CD4-positive, alpha-beta memory T cell (primary cell): ENCODE results near the gene CTSK. TPM values are rescaled to one million over a fixed set of nuclear protein-coding genes. Genes with fewer than 3 reads are reported as not detected.
A peak's percentile ranks its signal among the peaks of the same experiment; 100 is the strongest.

Source experiments
- CTCF ChIA-PET: fragments of 350-600 bp; sonication (Branson Sonifier 250); formaldehyde crosslinking; loops from one replicate; lab custom pipeline; 2021; ENCODE audit warnings: inconsistent platforms; ENCODE audit not compliant: partially characterized antibody; lab: Charles Lee
- POLR2A ChIA-PET: fragments of 350-600 bp; sonication (Branson Sonifier 250); formaldehyde crosslinking; loops from one replicate; lab custom pipeline; 2021; ENCODE audit not compliant: partially characterized antibody; lab: Charles Lee
- DNase-seq, 5 donors: peaks; one replicate each; pipeline versions ENCODE4 v3.0.0 to v3.0.0-alpha.2; 2020 to 2022; ENCODE audit warnings: mixed read lengths in 1 of 5
- H3K27ac ChIP-seq: one replicate; pipeline ENCODE4 v1.7.0; 2013; ENCODE audit warnings: low read depth, low read length
- H3K27me3 ChIP-seq: 2 replicates; pipeline ENCODE4 v1.7.0; 2013; ENCODE audit warnings: mild to moderate bottlenecking, low read length, moderate library complexity; ENCODE audit not compliant: insufficient read depth
- H3K36me3 ChIP-seq: 2 replicates; pipeline ENCODE4 v1.7.0; 2013; ENCODE audit warnings: mild to moderate bottlenecking, low read length, moderate library complexity; ENCODE audit not compliant: insufficient read depth
- H3K4me1 ChIP-seq: 2 replicates; pipeline ENCODE4 v1.7.0; 2013; ENCODE audit warnings: mild to moderate bottlenecking, low read length, moderate library complexity; ENCODE audit not compliant: insufficient read depth
- H3K4me3 ChIP-seq, 2 donors: one replicate each; pipeline ENCODE4 v1.7.0; 2013; ENCODE audit warnings: low read length in 2 of 2, mild to moderate bottlenecking in 1 of 2
- H3K9me3 ChIP-seq, 2 donors: one replicate each; pipeline ENCODE4 v1.7.0; 2013; ENCODE audit warnings: low read length in 2 of 2, control low read depth in 1 of 2; ENCODE audit not compliant: control insufficient read depth in 1 of 2
- H3K27ac Mint-ChIP-seq, 7 donors: one replicate each; pipeline ENCODE4 v1.8.0; 2020 to 2021; ENCODE audit warnings: mixed read lengths in 7 of 7, mild to moderate bottlenecking in 6 of 7, inconsistent platforms in 3 of 7, moderate library complexity in 3 of 7
- H3K27me3 Mint-ChIP-seq, 2 donors: one replicate each; pipeline ENCODE4 v1.8.0; 2020 to 2021; ENCODE audit warnings: mixed read lengths in 2 of 2
- H3K36me3 Mint-ChIP-seq, 2 donors: one replicate each; pipeline ENCODE4 v1.8.0; 2020 to 2021; ENCODE audit warnings: mixed read lengths in 2 of 2, inconsistent platforms in 1 of 2, mild to moderate bottlenecking in 1 of 2
- H3K4me1 Mint-ChIP-seq, 4 donors: one replicate each; pipeline ENCODE4 v1.8.0; 2020 to 2021; ENCODE audit warnings: mixed read lengths in 4 of 4, mild to moderate bottlenecking in 1 of 4
- H3K4me3 Mint-ChIP-seq, 8 donors: one replicate each; pipeline ENCODE4 v1.8.0; 2020 to 2021; ENCODE audit warnings: mixed read lengths in 8 of 8, mild to moderate bottlenecking in 7 of 8, moderate library complexity in 6 of 8, inconsistent platforms in 3 of 8
- H3K9me3 Mint-ChIP-seq, 8 donors: one replicate each; pipeline ENCODE4 v1.8.0; 2020 to 2021; ENCODE audit warnings: mixed read lengths in 8 of 8, mild to moderate bottlenecking in 5 of 8, inconsistent platforms in 3 of 8, moderate library complexity in 1 of 8
- intact Hi-C: fragments of 100-400 bp; cut with micrococcal nuclease; formaldehyde crosslinking; loops from one replicate; pipeline ENCODE4 v1.15.1; 2023
- polyA plus RNA-seq, 2 donors: library from polyadenylated mRNA; unstranded; fragments of 300-500 nt; fragmentation: Illumina TruSeq; gene quantifications; one replicate each; pipeline ENCODE4 v1.2.3, GENCODE V29; 2021
- total RNA-seq, 2 experiments: library from RNA; stranded (reverse); gene quantifications; one replicate each; pipeline ENCODE4 v1.2.3, GENCODE V29; 2021

The CTSK gene
- total and polyA plus RNA-seq, 4 experiments from 2014 or later = 0.56 to 6.6 (median 5.9) TPM; not detected in 1

GRCh38 chr1:150749720-150750311 is 58.2 kb downstream of the CTSK start:
- intact Hi-C loops = no loop called here
- peak overlapping the region in 1 of 7 donors; percentile 85 for H3K27ac Mint-ChIP-seq

GRCh38 chr1:150748878-150749719 is 59.0 kb downstream of the CTSK start:
- CTCF ChIA-PET = interaction anchor here (1.5 kb wide), 1 partner anchor 17 kb away, joined by 3 read pairs; the partner anchor contains the start of gene CTSS
- Mint-ChIP-seq H3K36me3 (peaks cover 27 to 45% of the 10 kb centered on the region in 2 donors), H3K27me3 (no peaks in the 10 kb centered on the region), H3K4me3 (no peak overlapping the region), H3K27ac (peak overlapping the region in 4 of 7 donors; percentile 7 to 85 (median 9)), H3K4me1 (peaks cover 0 to 1% (median under 1%) of the 10 kb centered on the region in 4 donors), H3K9me3 (no peaks in the 10 kb centered on the region)
- Histone ChIP-seq H3K36me3 (peaks cover 58% of the 10 kb centered on the region), H3K9me3 (no peaks in the 10 kb centered on the region), H3K4me1 (no peaks in the 10 kb centered on the region), H3K27me3 (no peaks in the 10 kb centered on the region), H3K4me3 (no peak overlapping the region), H3K27ac (no peak overlapping the region)
- POLR2A ChIA-PET = no interaction called here
- intact Hi-C loops = no loop called here
- DNase-seq = no peak

More at GRCh38 chr1:150749720-150750311, 58.2 kb downstream of the CTSK start:
- ChIA-PET CTCF (no interaction called here), POLR2A (no interaction called here)
- Mint-ChIP-seq H3K36me3 (peaks cover 29 to 51% of the 10 kb centered on the region in 2 donors), H3K4me3 (no peak overlapping the region), H3K9me3 (no peaks in the 10 kb centered on the region), H3K27me3 (no peaks in the 10 kb centered on the region), H3K4me1 (peaks cover 0 to 1% (median under 1%) of the 10 kb centered on the region in 4 donors)
- no peak for DNase-seq
- peaks cover 61% of the 10 kb centered on the region for H3K36me3 ChIP-seq
- H3K4me3 ChIP-seq = no peak overlapping the region
- no peaks in the 10 kb centered on the region for H3K27me3 ChIP-seq
- H3K9me3 ChIP-seq = no peaks in the 10 kb centered on the region
- H3K27ac ChIP-seq = no peak overlapping the region
- no peaks in the 10 kb centered on the region for H3K4me1 ChIP-seq

Other genes starting within 250 kb of the CTSK start
- gene MCL1, start 228.7 kb downstream of the CTSK start, total RNA-seq = 100 to 1,000 TPM; 314 to 331 TPM
- gene MCL1, start 228.7 kb downstream of the CTSK start, polyA plus RNA-seq = 100 to 1,000 TPM; 116 to 207 TPM
- gene ENSA, start 178.6 kb downstream of the CTSK start, total RNA-seq = 100 to 1,000 TPM in 1 of 2 experiments, 10 to 100 TPM in 1; 99.7 to 101 TPM
- 10 to 100 TPM; 52.4 to 55.2 TPM for gene ENSA, start 178.6 kb downstream of the CTSK start, polyA plus RNA-seq
- gene GOLPH3L, start 111.1 kb downstream of the CTSK start, total RNA-seq = 10 to 100 TPM; 29.7 to 30.4 TPM
- gene GOLPH3L, start 111.1 kb downstream of the CTSK start, polyA plus RNA-seq = 10 to 100 TPM; 16.7 to 25.7 TPM
- under 1 TPM in 1 of 2 experiments, not detected in 1; 0.64 TPM for gene HORMAD1, start 87.4 kb downstream of the CTSK start, total RNA-seq
- gene HORMAD1, start 87.4 kb downstream of the CTSK start, polyA plus RNA-seq = not detected
- 100 to 1,000 TPM; 119 TPM for gene CTSS, start 42.5 kb downstream of the CTSK start, total RNA-seq
- 100 to 1,000 TPM; 146 to 172 TPM for gene CTSS, start 42.5 kb downstream of the CTSK start, polyA plus RNA-seq
- 10 to 100 TPM; 36.6 to 37.7 TPM for gene ARNT, start 68.3 kb upstream of the CTSK start, total RNA-seq
- gene ARNT, start 68.3 kb upstream of the CTSK start, polyA plus RNA-seq = 10 to 100 TPM; 20.2 to 25.5 TPM
- not detected for gene CTXND2, start 78.9 kb upstream of the CTSK start, total RNA-seq
- gene CTXND2, start 78.9 kb upstream of the CTSK start, polyA plus RNA-seq = not detected
- 10 to 100 TPM; 71.4 to 72.6 TPM for gene SETDB1, start 118.1 kb upstream of the CTSK start, total RNA-seq
- 10 to 100 TPM in 1 of 2 donors, 1 to 10 TPM in 1; 9.8 to 14.2 TPM for gene SETDB1, start 118.1 kb upstream of the CTSK start, polyA plus RNA-seq
- gene CERS2, start 166.6 kb upstream of the CTSK start, total RNA-seq = 100 to 1,000 TPM; 145 to 149 TPM
- 100 to 1,000 TPM; 184 to 206 TPM for gene CERS2, start 166.6 kb upstream of the CTSK start, polyA plus RNA-seq
- under 1 TPM in 1 of 2 experiments, not detected in 1; 0.17 TPM for gene ANXA9, start 174.0 kb upstream of the CTSK start, total RNA-seq
- gene ANXA9, start 174.0 kb upstream of the CTSK start, polyA plus RNA-seq = under 1 TPM; 0.23 to 0.33 TPM
- gene MINDY1, start 198.6 kb upstream of the CTSK start, total RNA-seq = 10 to 100 TPM; 31.4 to 32.1 TPM
- 10 to 100 TPM in 1 of 2 donors, 1 to 10 TPM in 1; 6.5 to 17.6 TPM for gene MINDY1, start 198.6 kb upstream of the CTSK start, polyA plus RNA-seq
- 10 to 100 TPM; 35.0 to 38.9 TPM for gene PRUNE1, start 200.2 kb upstream of the CTSK start, total RNA-seq
- 10 to 100 TPM; 52.6 to 59.0 TPM for gene PRUNE1, start 200.2 kb upstream of the CTSK start, polyA plus RNA-seq
- 1 to 10 TPM; 4.6 to 8.3 TPM for gene BNIPL, start 228.3 kb upstream of the CTSK start, total RNA-seq
- gene BNIPL, start 228.3 kb upstream of the CTSK start, polyA plus RNA-seq = not detected
- 1 to 10 TPM; 2.4 to 3.5 TPM for gene C1orf56, start 239.5 kb upstream of the CTSK start, total RNA-seq
- gene C1orf56, start 239.5 kb upstream of the CTSK start, polyA plus RNA-seq = 1 to 10 TPM; 1.4 to 3.6 TPM